ENCODE measurements around the gene RASSF4. TPM values are rescaled to one million over a fixed set of nuclear protein-coding genes. Genes with fewer than 3 reads are reported as not detected.

The RASSF4 gene
- total RNA-seq, 1 donor from 2014 or later: 93.5 TPM

GRCh38 chr10:44968500-44969400 lies 9.1 kb downstream of the RASSF4 start:
- intact Hi-C loops (cut with micrococcal nuclease): no loop called here
- no peak for ATAC-seq
- no peak for DNase-seq

DNA sequence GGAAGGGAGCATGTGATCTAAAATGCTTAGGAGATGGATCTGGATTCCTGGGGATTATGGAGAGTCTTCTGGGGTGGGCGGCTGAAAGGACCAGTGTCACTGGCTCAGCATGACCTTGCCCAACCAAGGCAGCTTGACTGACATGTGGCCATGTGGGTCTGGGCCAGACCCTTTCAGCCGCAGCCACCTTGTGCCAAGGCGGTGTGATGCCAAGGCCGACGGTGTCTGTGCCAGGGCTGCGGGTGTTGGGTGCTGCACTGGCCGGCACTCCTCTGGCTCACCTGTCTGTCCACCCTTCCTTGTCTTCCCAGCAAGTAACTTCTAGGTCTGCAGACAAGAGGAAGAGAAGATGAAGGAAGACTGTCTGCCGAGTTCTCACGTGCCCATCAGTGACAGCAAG lies 10.3 kb downstream of the RASSF4 start:
- DNase-seq (peak; percentile 82), ATAC-seq (peak; percentile 60)
- intact Hi-C loops (cut with micrococcal nuclease): no loop called here

DNA sequence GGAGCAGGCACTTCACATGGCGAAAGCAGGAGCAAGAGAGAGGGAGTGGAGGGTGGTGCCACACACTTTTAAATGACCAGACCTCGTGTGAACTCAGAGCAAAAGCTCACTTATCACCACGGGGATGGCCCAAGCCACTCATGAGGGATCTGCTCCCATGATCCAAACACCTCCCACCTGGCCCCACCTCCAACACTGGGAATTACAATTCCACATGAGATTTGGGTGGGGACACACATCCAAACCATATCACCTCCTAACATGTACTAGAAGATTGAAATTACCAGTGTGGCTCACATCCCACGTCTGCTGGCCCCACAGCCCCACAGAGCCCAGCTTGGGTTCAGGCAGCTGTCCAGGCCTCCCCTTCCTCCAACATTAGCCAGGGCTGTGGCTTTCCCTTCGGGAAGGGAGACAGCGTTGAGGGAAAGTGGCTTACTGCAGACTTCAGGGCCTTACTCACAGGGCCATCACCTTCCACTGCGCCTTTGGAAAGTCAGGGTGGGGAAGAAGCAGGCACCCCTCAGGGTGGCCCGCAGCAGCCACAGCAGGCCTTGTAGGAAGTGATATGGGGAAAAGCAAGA lies 11.3 kb downstream of the RASSF4 start:
- no peak for DNase-seq
- intact Hi-C loops (cut with micrococcal nuclease): no loop called here
- no peak for ATAC-seq

GRCh38 chr10:44971434-44971833 lies 11.8 kb downstream of the RASSF4 start:
- peak; percentile 36 for DNase-seq
- no peak for ATAC-seq
- intact Hi-C loops (cut with micrococcal nuclease): no loop called here

DNA sequence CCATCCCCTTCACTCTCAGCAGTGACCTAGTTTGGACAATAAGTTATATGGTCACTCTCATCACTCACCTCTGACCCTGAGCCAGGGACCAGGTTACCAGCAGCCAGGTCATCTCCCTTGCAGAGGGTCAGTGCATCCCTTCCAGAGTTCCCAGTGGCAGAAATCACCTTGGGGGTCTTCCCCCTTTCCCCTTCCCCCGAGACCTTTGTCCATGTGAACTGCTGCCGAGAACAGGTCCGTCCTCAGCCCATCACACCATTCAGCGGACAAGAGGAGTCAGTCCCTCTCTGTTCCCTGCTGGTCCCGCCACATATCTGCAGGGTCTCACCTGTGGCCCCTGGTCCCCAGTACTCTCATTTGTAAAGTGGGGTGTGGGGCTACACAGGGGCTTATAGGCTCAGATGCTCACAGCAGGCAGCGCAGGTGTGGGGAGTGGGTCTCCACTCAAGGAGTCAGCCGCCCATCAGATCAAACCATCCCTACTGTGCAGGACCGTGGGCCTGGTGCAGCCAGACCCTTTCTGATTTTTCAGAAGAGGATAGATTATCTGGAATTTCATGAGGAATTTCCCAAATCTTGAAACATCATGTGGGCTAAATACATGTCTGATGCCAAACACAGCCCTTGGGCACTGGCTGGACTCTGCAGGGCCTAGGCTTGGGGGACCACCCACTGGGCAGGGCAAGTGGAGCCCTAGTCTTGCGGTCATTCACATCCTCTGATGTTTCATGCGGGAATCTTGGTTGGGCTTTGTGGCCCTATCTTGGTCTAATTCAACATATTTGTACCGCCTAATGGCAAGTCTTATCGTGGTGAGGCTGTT lies 12.5 kb downstream of the RASSF4 start:
- DNase-seq (no peak), ATAC-seq (no peak)
- intact Hi-C loops (cut with micrococcal nuclease): no loop called here

- DNase-seq (peak; percentile 39), ATAC-seq (no peak)
- intact Hi-C loops (cut with micrococcal nuclease): no loop called here
These were observed 13.3 kb downstream of the RASSF4 start for GRCh38 chr10:44972874-44973306.

- DNase-seq (peak; percentile 34), ATAC-seq (no peak)
These were observed 13.9 kb downstream of the RASSF4 start for GRCh38 chr10:44973323-44974081.

GRCh38 chr10:44974082-44974627 lies 14.6 kb downstream of the RASSF4 start:
- intact Hi-C loops (cut with micrococcal nuclease): no loop called here
- DNase-seq: peak; percentile 55
- ATAC-seq: peak; percentile 2

More at GRCh38 chr10:44973323-44974081, 13.9 kb downstream of the RASSF4 start:
- intact Hi-C loops (cut with micrococcal nuclease): no loop called here

DNA sequence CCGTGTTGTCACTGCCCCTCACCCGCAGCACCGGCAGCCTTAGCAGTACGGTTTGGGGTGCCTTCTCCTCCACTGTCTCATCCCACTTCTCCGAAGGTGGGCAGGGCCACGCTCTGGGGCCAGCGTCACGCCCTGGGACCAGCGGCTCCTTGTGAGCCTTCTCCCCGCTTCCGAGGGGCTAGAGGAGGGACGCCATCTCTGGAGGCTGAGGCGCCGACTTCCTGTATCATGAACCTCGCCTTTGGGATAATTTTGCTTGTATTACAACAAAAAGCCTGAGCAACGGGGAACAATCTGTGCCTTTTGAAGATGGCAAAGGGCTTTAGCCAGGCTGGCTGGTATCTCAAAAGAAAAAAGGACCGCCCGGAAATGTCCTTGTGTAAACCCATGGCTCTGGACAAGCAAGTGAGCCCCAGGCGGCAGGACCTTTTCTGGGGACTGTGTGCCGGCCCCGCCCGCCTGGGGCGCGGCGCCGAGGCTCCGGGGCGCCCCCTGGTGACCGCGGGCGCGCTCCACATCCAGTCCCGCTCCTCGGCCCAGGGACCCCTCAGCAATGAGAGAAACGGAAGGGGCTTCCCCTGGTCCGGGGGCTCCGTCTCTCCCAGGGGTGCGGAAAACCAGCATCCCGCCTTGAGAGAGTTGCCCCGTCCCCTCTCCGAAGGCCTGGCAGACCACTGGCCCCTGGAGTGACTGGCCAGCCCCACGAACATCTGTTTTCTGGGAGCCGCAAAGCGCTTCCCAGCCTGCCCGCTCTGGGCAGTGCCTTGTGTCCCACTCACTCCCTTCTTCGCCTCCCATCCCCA lies 15.2 kb downstream of the RASSF4 start:
- DNase-seq: peak; percentile 85
- intact Hi-C loops (cut with micrococcal nuclease): loop anchor here (5.0 kb wide), 1 partner anchor 43 kb away; no protein-coding TSS in a partner anchor
- peak; percentile 74 for ATAC-seq

DNA sequence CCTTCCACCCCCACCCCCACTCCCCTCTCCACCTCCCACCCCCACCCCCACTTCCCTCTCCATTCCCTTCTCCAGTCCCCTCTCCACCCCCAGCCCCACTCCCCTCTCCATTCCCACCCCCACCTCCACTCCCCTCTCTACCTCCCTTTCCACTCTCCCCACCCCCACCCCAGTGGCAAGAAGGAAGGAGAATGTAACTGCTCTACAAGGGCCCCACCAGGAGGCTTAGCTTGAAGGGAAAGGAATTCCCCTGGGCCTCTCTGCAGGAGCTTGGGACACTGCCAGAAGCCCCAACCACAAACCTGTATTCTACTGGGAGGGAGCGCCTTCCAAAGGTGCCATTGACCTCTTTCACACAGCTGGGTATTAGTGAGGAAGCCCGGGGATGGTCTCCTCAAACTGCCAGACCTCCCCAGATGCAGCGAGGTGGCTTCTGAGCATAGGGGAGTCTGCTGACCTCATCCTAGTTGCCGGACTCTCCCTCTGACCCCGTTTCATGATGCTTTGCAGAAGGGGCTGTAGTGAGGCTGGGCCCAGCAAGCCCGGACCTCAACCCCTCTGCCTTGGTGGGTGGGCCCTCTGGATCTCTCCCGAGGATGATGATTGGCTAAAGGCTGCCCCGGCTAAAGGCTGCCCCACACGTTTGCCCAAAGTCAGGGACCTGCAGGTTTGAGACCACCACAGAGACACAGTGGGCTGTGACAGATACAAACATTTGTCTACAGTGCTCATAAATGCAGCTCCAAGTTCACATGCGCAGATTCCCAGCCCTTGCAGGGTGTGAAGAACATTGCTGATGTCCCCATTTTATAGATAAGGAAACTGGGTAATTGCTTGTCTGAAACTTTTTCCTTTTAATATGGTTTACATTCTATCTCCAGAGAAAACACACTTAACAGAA lies 16.1 kb downstream of the RASSF4 start:
- intact Hi-C loops (cut with micrococcal nuclease): loop anchor here (5.0 kb wide), 1 partner anchor 43 kb away; no protein-coding TSS in a partner anchor
- DNase-seq: peak; percentile 49
- peak; percentile 3 for ATAC-seq

- ATAC-seq: no peak
- peak; percentile 27 for DNase-seq
- intact Hi-C loops (cut with micrococcal nuclease): loop anchor here (5.0 kb wide), 1 partner anchor 44 kb away; no protein-coding TSS in a partner anchor
These were observed 17.0 kb downstream of the RASSF4 start for GRCh38 chr10:44976352-44977198.

GRCh38 chr10:44977287-44978212 lies 17.9 kb downstream of the RASSF4 start:
- DNase-seq (peak; percentile 59), ATAC-seq (peak; percentile 4)
- intact Hi-C loops (cut with micrococcal nuclease): loop anchor here (5.0 kb wide), 1 partner anchor 45 kb away; no protein-coding TSS in a partner anchor

DNA sequence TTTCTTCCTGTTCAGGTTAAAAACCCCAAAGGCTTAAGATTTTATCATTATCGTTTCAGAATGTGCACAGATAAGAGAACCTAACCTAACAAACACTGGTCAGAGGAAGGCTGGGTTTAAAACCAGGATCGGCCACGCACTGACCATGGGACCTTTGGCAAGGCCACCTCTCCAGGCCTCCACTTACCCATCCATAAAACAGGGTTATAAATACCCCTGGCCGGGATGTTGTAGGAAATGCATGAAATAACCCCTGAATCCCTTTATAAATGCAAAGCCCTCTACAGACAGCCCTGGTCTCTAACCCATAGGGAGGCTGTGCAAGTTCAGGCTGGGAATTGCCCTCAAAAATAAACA lies 18.6 kb downstream of the RASSF4 start:
- no peak for DNase-seq
- intact Hi-C loops (cut with micrococcal nuclease): loop anchor here (5.0 kb wide), 1 partner anchor 46 kb away; no protein-coding TSS in a partner anchor
- ATAC-seq: no peak

DNA sequence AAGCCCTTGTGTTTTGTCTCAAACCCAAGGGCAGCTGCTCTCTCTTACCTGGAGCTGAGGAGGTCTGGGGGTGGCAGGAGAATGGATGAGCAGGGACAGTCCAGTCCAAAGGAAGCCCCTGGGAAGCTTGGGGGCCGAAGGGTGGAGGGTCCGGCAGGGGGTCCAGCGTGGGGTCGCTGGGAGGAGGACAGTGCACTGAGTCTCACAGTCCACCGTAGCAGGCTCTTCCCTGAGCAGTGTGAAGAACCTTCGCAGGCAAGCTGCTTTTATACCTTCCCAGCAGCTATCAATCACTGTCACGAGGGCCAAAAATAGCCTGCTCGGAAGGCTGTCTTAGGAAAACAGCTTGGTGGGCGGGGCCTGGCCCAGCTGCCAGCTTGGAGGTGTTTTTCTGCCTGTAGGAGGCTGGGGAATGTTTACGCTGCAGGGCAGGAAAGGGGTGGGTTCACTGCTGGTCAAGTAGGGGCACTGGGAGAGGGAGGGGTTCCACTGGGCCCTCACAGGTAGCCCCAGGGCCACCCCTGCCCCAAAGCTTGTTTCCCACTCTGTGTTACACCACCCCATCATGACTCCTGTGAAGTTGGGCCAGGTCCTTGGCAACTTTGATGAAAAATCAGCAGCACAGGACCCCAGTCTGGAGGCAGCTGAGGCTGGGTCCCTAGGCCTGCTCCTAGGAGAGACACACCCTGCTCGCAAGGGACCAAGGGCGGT lies 19.1 kb downstream of the RASSF4 start, which contains the start of gene DEPP1:
Gene DEPP1 (minus strand): TSS at position 240 of the 711 bp plus-strand sequence. CDS start 779 bp downstream, outside the sequence.
- intact Hi-C loops (cut with micrococcal nuclease): loop anchor here (5.0 kb wide), 1 partner anchor 46 kb away; no protein-coding TSS in a partner anchor
- ATAC-seq (peak; percentile 65), DNase-seq (peak; percentile 95)
